B cell (primary cell): ENCODE results near the gene PRSS23.

Source experiments
- CTCF ChIP-seq: fragments of 200-600 bp; IDR thresholded peaks from one replicate; pipeline ENCODE4 v1.8.0; 2022; ENCODE audit warnings: antibody characterized with exemption, mild to moderate bottlenecking
- EZH2 ChIP-seq: IDR thresholded peaks from 2 replicates; pipeline ENCODE4 v1.6.1; 2012; ENCODE audit warnings: borderline replicate concordance, low read depth, mild to moderate bottlenecking, moderate library complexity, low read length; ENCODE audit not compliant: insufficient read depth, poor library complexity, severe bottlenecking

GRCh38 chr11:86816251-86816726, 15.9 kb downstream of the PRSS23 start:
- TF ChIP-seq EZH2 (no peak), CTCF (no peak)
